ENCODE results near the gene CARD19.

GRCh38 chr9:93128715-93129224 lies 32.8 kb downstream of the CARD19 start:
- TF ChIP-seq CTCF (conservative IDR thresholded peaks at IDR 0.05; ENCODE audit: low read depth in 2 of 2) (no peak), EZH2 (IDR thresholded peaks at IDR 0.05; ENCODE audit: low read depth, unreplicated experiment) (no peak), POLR2AphosphoS5 (IDR thresholded peaks at IDR 0.05; ENCODE audit: low read depth) (no peak), STAT1 (IDR thresholded peaks at IDR 0.05; ENCODE audit: unreplicated experiment) (no peak), EZH2phosphoT487 (IDR thresholded peaks at IDR 0.05; ENCODE audit: unreplicated experiment) (no peak), ZNF114 (CRISPR knock-in tag; IDR thresholded peaks at IDR 0.05) (no peak), CREB1 (CRISPR knock-in tag; IDR thresholded peaks at IDR 0.05; ENCODE audit: low read depth) (no peak), JUNB (IDR thresholded peaks at IDR 0.05; ENCODE audit: unreplicated experiment) (no peak), NANOG (IDR thresholded peaks at IDR 0.05; ENCODE audit: borderline replicate concordance) (no peak), REST (IDR thresholded peaks at IDR 0.05; ENCODE audit: unreplicated experiment) (no peak), ZNF331 (CRISPR knock-in tag; IDR thresholded peaks at IDR 0.05; ENCODE audit: low read depth) (no peak), ETS1 (IDR thresholded peaks at IDR 0.05) (no peak), ZNF462 (CRISPR knock-in tag; IDR thresholded peaks at IDR 0.05) (no peak)
